GM12864 (cell line): ENCODE data around the gene LARGE1.

Experiments used
- DNase-seq: peaks from one replicate; pipeline ENCODE4 v3.0.0-alpha.2; 2011; ENCODE audit warnings: low read depth
- H3K4me3 ChIP-seq: 2 replicates; pipeline ENCODE4 v1.5.1; 2011; ENCODE audit warnings: mild to moderate bottlenecking, low read depth, low read length, control low read depth
- CTCF ChIP-seq: IDR thresholded peaks from 2 replicates; pipeline ENCODE4 v1.5.1; 2011; ENCODE audit warnings: low read depth, mild to moderate bottlenecking, moderate library complexity, low read length, control low read depth, inconsistent platforms; ENCODE audit errors: missing control alignments

The LARGE1 gene

GRCh38 chr22:33851821-33852384 lies 68.4 kb downstream of the LARGE1 start:
- TF ChIP-seq CTCF, result no peak

GRCh38 chr22:33851240-33851639 lies 69.0 kb downstream of the LARGE1 start:
- TF ChIP-seq CTCF, result no peak
- no peak overlapping the region for H3K4me3 ChIP-seq
- DNase-seq, result no peak

More at GRCh38 chr22:33851821-33852384, 68.4 kb downstream of the LARGE1 start:
- no peak overlapping the region for H3K4me3 ChIP-seq
- DNase-seq, result no peak

GRCh38 chr22:33850724-33851123 lies 69.6 kb downstream of the LARGE1 start:
- DNase-seq, result no peak
- H3K4me3 ChIP-seq, result no peak overlapping the region

GRCh38 chr22:33850193-33850592 lies 70.1 kb downstream of the LARGE1 start:
- H3K4me3 ChIP-seq, result no peak overlapping the region
- DNase-seq, result no peak
- TF ChIP-seq CTCF, result no peak

More at GRCh38 chr22:33850724-33851123, 69.6 kb downstream of the LARGE1 start:
- TF ChIP-seq CTCF, result no peak

GRCh38 chr22:33848251-33848650 lies 72.0 kb downstream of the LARGE1 start:
- no peak for TF ChIP-seq CTCF
- H3K4me3 ChIP-seq, result no peak overlapping the region
- DNase-seq, result no peak

GRCh38 chr22:33844273-33844672 lies 76.0 kb downstream of the LARGE1 start:
- no peak for TF ChIP-seq CTCF
- DNase-seq, result no peak
- no peak overlapping the region for H3K4me3 ChIP-seq

- TF ChIP-seq CTCF, result no peak
- peak overlapping the region; percentile 45 for H3K4me3 ChIP-seq
- DNase-seq, result peak; percentile 70
These were observed 77.7 kb downstream of the LARGE1 start for GRCh38 chr22:33842421-33843094.
